ENCODE results near the gene CFAP20DC.

- TF ChIP-seq CTCF (IDR thresholded peaks at IDR 0.05) (no peak), POLR2A (IDR thresholded peaks at IDR 0.05) (no peak)
These were observed 208.9 kb downstream of the CFAP20DC start for GRCh38 chr3:58840949-58841348.
